ENCODE data around the gene ETV7.

Gene ETV7

DNA sequence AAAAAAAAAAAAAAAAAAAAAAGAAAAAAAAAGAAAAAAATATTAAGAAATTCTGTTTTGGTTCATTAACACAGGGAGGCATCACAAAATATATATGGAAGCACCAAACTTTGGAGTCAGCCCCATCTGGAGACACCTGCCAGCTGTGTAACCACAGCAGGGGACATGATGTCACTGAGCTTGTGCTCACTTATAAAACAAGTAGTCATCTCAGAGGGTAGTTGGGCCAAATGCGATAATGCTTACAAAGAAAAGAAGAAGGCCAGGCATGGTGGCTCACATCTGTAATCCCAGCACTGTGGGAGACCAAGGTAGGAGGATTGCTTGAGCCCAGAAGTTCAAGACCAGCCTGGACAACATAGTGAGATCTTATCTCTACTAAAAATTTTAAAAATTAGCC lies 49.7 kb downstream of the ETV7 start:
- DNase-seq (ENCODE audit: insufficient read length, low spot score) = no peak
- FAIRE-seq = no peak
- TF ChIP-seq, protein P1, sequence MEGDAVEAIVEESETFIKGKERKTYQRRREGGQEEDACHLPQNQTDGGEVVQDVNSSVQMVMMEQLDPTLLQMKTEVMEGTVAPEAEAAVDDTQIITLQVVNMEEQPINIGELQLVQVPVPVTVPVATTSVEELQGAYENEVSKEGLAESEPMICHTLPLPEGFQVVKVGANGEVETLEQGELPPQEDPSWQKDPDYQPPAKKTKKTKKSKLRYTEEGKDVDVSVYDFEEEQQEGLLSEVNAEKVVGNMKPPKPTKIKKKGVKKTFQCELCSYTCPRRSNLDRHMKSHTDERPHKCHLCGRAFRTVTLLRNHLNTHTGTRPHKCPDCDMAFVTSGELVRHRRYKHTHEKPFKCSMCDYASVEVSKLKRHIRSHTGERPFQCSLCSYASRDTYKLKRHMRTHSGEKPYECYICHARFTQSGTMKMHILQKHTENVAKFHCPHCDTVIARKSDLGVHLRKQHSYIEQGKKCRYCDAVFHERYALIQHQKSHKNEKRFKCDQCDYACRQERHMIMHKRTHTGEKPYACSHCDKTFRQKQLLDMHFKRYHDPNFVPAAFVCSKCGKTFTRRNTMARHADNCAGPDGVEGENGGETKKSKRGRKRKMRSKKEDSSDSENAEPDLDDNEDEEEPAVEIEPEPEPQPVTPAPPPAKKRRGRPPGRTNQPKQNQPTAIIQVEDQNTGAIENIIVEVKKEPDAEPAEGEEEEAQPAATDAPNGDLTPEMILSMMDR (IDR thresholded peaks at IDR 0.05; ENCODE audit: insufficient read depth, missing control alignments) = no peak

DNA sequence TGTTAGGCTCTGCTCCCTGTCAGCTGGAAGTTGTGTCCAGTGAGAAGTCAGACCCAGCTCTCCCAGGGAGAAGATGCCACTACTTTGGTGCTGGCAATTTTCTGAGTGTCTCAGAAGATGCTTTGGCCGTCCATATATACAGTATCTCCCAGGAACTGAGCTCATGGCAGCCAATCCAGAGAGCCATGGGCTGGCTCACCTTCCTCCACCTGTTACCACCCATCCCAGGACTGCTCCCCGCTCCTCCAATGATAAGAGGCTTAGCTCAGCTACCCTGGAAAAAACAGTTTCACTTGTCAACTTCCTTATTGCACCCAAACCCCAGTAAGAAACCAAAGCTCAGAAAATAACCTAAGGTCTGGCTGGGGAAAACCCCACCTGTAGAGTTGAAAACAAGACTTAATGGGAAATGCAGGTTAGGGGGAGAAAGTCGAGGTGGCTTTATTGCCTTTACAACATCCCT lies 50.7 kb downstream of the ETV7 start, which contains the start of gene BNIP5:
TSS of gene BNIP5 (minus strand) at position 110 of the 463 bp plus-strand sequence. CDS start 6,198 bp downstream, outside the sequence.
- no peak for FAIRE-seq
- DNase-seq (ENCODE audit: insufficient read length, low spot score) = no peak
- TF ChIP-seq, protein P1 (IDR thresholded peaks at IDR 0.05; ENCODE audit: insufficient read depth, missing control alignments) = no peak

DNA sequence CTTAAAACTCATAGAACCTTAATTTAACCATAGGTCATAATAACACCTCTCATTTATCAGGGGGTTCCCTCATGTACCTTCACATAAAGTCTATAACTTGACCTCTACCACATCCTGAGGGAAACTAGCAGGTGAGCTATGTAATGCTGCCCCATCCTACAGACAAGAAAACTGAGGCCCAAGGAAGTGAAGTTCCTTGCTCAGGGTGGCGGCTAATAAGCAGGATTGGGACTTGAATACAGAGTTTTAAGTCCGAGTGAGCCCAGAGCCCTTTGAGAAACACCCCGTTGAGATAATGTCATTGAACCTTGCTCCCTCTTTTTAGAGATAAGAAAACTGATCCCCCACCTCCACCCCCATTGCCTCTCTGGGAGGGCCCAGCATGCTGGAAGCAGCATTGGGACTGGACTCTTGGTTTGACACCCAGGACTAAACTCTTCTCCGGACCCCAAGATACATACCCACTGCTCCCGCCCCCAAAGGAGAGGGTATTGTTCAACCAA lies 51.2 kb downstream of the ETV7 start:
- TF ChIP-seq, protein P1 (IDR thresholded peaks at IDR 0.05; ENCODE audit: insufficient read depth, missing control alignments) = no peak
- DNase-seq (ENCODE audit: insufficient read length, low spot score) (no peak), FAIRE-seq (no peak)

DNA sequence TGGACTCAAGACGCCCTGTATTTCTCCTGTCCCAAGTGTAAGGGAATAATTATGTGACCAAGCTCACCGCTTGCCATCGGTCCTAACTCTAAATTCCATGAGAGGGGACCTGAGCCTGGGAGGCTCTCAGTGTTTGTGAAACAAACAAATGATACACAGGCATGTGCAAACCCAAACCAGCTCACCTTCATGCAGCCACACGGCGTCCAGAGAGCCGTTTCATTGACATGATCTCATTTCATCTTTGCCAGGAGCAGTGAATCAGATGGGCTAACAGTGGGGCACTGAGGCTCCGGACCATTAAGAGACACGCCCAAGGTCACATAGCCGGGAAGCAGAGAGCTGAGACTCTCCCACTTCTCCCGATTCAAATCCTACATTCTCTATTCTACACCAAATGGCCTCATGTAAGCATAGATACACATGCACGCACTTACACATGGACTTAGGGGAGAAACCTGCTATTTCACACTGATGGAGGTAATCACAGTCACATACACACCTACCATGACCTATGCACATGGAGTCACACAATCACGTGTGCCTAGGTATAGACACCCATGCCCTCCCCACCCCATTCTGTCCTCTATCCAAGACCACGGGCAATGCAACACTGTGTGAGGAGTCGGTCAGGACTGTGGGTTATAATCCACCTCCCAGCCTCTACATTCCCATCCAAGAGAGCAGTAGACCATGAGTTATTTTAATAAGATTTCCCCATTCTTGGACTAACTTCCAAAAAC lies 51.8 kb downstream of the ETV7 start:
- no peak for DNase-seq (ENCODE audit: insufficient read length, low spot score)
- FAIRE-seq = no peak
- TF ChIP-seq, protein P1 (IDR thresholded peaks at IDR 0.05; ENCODE audit: insufficient read depth, missing control alignments) = no peak

DNA sequence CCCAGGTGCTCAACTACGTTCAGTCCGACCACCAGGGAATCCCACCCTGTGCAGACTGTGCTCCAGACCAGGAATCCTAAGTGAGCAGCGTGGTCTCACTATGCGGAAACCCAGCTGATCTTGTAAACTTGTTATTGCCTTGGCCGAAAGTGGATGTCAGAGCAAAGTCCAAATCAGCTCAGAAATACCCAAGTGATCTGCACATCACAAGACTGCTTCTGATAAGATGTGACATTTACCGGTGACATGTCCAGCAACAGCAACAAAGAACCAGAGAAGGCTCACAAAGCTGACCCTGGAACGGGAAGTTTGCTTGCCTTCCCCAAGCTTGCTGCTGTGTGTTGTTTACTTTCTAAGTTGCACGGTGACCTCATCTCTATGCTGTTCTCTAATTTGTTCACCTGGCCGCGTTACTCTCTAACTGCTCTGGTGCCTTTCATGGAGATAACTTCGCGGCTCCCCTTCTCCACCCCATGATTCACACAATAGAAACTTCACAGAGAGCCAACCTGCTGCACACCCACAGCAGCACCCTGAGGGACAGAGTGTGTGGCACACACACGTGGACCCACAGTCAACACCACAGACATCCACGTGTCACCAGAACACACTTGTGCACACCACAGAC lies 52.5 kb downstream of the ETV7 start:
- FAIRE-seq (no peak), DNase-seq (ENCODE audit: insufficient read length, low spot score) (no peak)
- TF ChIP-seq, protein P1 (IDR thresholded peaks at IDR 0.05; ENCODE audit: insufficient read depth, missing control alignments) = no peak

DNA sequence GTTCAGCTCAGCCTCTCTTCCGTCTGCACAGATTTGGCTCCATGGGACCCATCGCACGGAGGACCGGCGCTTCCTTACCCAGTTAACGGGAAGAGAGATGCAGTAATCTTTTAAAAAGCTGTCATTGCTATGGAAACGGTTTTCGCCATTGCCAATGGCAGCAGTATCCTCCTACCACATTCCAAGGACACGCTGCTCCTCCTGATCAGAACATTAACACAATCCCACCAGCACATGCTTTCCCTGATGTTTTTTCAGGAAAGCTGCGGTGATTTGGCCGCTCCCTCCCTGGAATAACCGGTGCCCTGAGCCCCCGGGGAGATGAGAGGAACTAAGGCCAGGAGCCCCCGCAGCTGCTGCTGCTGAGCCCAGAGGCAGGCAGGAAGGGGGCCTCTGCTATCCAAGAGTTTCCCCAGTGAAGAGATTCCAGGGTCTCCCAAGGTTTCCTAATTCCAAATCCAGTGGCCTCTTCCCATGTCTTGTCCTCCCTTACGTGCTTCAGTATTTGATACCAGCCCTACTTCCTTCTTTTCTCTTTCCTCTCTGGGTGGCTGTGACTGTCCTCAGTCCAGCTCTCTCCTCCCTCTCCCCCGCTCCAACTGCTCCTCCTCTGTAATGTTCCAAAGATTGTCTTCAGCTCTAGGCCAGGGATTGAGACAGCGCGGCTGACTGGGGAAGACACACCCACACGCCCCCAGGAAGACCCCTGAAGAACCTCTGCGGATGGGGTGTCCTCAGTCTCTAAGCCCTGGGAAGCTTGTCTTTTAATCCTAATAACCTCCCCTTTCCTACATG lies 53.3 kb downstream of the ETV7 start:
- FAIRE-seq (no peak), DNase-seq (ENCODE audit: insufficient read length, low spot score) (no peak)
- TF ChIP-seq, protein P1 (IDR thresholded peaks at IDR 0.05; ENCODE audit: insufficient read depth, missing control alignments) = no peak
